GM23248 (cell line): Measurements from ENCODE around the gene ELMO1.

ENCODE experiments used
- EZH2 ChIP-seq: fragments of 200-600 bp; sonication (generic); IDR thresholded peaks from 2 replicates; pipeline ENCODE4 v1.6.1; 2018; ENCODE audit warnings: antibody characterized with exemption, mild to moderate bottlenecking; ENCODE audit not compliant: insufficient read depth, poor library complexity, severe bottlenecking
- EZH2phosphoT487 ChIP-seq: fragments of 200-600 bp; sonication (generic); IDR thresholded peaks from 2 replicates; pipeline ENCODE4 v1.6.1; 2018; ENCODE audit warnings: antibody characterized with exemption, moderate library complexity, mild to moderate bottlenecking, low read depth; ENCODE audit not compliant: insufficient read depth

DNA sequence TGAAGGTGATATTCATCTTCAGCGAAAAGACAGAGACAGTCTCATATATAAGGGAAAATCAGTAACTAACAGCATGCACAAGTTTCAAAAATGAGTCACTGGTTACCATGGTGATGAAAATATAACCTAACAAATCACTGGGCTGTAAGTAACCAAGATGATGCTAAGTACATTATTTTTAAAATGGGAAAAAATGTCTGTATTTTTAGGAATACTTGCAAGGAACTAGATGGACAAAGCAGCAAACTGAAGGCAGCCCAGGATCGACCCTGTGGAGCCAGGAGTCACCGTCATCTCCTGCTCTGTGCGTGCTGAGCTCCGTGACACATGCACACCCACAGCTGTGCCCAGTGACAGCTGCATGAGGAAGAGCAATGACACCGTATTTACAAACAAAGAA, 137.3 kb downstream of the ELMO1 start:
- no peak for TF ChIP-seq EZH2
- TF ChIP-seq EZH2phosphoT487: no peak
